ENCODE data around the gene KLHL11.
A peak's percentile ranks its signal among the peaks of the same experiment; 100 is the strongest.
"Not testable (repeated sequence)": the region's sequence is repeated elsewhere in the genome, so short reads cannot be mapped to it uniquely, and the experiment has no call there.

Gene KLHL11

GRCh38 chr17:41896726-41897125 lies 31.5 kb upstream of the KLHL11 start:
- Mint-ChIP-seq H3K36me3 (peaks cover 6% of the 10 kb centered on the region), H3K27ac (no peak overlapping the region), H3K27me3 (no peaks in the 10 kb centered on the region), H3K4me3 (no peak overlapping the region), H3K4me1 (ENCODE audit: low read depth) (no peaks in the 10 kb centered on the region), H3K9me3 (ENCODE audit: low read depth) (no peaks in the 10 kb centered on the region)

GRCh38 chr17:41895617-41896016 lies 30.4 kb upstream of the KLHL11 start:
- H3K4me3 Mint-ChIP-seq: no peak overlapping the region
- no peaks in the 10 kb centered on the region for H3K9me3 Mint-ChIP-seq (ENCODE audit: low read depth)
- peaks cover 6% of the 10 kb centered on the region for H3K36me3 Mint-ChIP-seq
- no peaks in the 10 kb centered on the region for H3K27me3 Mint-ChIP-seq
- H3K4me1 Mint-ChIP-seq (ENCODE audit: low read depth): no peaks in the 10 kb centered on the region
- no peak overlapping the region for H3K27ac Mint-ChIP-seq

GRCh38 chr17:41894791-41895331 lies 29.6 kb upstream of the KLHL11 start:
- Mint-ChIP-seq H3K9me3 (ENCODE audit: low read depth) (no peaks in the 10 kb centered on the region), H3K36me3 (peaks cover 6% of the 10 kb centered on the region), H3K27ac (no peak overlapping the region), H3K27me3 (no peaks in the 10 kb centered on the region), H3K4me1 (ENCODE audit: low read depth) (no peaks in the 10 kb centered on the region), H3K4me3 (no peak overlapping the region)

DNA sequence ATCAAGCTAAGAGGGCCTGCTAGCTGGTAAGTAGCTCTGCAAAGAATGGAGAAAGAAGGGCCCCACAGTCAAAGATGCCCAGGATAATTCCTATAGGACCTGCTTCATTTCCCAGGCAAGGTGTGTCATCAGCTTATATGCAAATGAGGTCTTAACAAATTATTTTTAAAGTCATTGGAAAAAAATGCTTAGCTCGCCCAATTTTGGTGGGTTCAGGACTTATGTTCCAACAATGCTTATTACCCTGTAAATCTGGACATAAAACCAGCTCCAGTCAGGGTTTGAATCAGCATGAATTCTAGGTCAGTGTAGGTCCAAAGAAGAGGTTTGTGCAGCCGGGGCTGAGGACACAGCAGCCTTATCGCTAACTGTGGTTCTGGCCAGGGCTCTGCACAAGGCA lies 28.2 kb upstream of the KLHL11 start:
- Mint-ChIP-seq H3K36me3 (peaks cover 6% of the 10 kb centered on the region), H3K4me1 (ENCODE audit: low read depth) (no peaks in the 10 kb centered on the region), H3K4me3 (no peak overlapping the region), H3K9me3 (ENCODE audit: low read depth) (no peaks in the 10 kb centered on the region), H3K27me3 (no peaks in the 10 kb centered on the region), H3K27ac (no peak overlapping the region)

GRCh38 chr17:41892021-41892376 lies 26.8 kb upstream of the KLHL11 start:
- peaks cover 4% of the 10 kb centered on the region for H3K36me3 Mint-ChIP-seq
- no peaks in the 10 kb centered on the region for H3K27me3 Mint-ChIP-seq
- no peaks in the 10 kb centered on the region for H3K4me1 Mint-ChIP-seq (ENCODE audit: low read depth)
- H3K9me3 Mint-ChIP-seq (ENCODE audit: low read depth): no peaks in the 10 kb centered on the region
- H3K27ac Mint-ChIP-seq: peak overlapping the region; percentile 28
- no peak overlapping the region for H3K4me3 Mint-ChIP-seq

DNA sequence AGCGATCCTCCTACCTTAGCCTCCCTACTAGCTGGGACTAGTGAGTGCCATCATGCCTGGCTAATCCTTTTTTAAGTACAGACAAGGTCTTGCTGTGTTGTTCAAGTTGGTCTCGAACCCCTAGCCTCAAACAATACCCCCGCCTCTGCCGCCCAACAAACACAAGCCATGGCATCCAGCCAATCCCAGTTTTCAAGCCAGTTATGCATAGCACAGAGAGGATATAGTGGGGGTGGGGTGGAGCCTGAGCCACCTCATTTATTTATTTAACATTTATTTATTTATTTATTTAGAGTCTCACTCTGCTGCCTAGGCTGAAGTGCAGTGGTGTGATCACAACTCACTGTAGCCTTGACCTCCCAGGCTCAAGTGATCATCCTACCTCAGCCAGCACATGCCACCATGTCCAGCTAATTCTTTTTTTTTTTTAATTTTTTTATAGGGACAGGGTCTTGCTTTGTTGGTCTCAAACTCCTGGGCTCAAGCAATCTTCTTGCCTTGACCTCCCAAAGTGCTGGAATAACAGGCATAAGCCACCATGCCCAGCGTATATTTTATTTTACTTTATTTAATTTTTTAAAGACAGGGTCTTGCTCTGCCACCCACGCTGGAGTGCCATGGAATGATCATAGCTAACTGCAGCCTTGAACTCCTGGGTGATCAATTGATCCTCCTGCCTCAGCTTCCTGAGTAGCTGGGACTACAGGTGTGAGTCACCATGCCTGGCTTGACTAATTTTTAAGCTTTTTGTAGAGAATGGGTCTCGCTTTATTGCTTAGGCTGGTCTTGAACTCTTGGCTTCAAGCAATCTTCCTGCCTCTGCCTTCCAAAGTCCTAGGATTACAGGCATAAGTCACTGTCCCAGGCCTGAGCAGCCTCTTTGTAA lies 26.2 kb upstream of the KLHL11 start:
- H3K9me3 Mint-ChIP-seq (ENCODE audit: low read depth): no peaks in the 10 kb centered on the region
- H3K4me3 Mint-ChIP-seq: no peak overlapping the region
- H3K27me3 Mint-ChIP-seq: no peaks in the 10 kb centered on the region
- H3K27ac Mint-ChIP-seq: peak overlapping the region; percentile 28
- H3K36me3 Mint-ChIP-seq: peaks cover 4% of the 10 kb centered on the region
- no peaks in the 10 kb centered on the region for H3K4me1 Mint-ChIP-seq (ENCODE audit: low read depth)

DNA sequence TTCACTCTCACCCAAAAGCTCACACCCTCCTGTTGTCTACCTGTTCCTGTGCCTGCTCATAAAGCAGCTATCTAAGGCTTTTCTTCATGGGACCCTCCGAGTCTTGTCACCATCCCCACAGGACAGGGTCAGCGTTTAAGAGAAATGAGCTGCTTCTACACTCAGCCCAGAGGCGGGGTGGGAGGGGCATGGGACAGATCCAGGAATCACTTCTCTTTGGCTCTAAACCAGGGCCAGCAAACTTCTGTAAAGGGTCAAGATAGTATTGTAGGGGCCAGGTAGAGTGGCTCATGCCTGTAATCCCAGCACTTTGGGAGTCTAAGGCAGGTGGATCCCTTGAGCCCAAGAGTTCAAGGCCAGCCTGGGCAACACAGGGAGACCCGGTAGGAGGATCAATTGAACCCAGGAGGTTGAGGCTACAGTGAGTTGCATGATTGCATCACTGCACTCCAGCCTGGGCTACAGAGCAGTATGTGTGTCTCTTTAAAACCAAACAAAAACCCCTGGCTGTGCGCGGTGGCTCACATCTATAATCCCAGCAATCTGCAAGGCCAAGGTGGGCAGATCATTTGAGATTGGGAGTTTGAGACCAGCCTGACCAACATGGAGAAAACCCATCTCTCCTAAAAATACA lies 23.2 kb upstream of the KLHL11 start:
- Mint-ChIP-seq H3K4me1 (ENCODE audit: low read depth) (no peaks in the 10 kb centered on the region), H3K36me3 (peaks cover 2% of the 10 kb centered on the region), H3K27me3 (no peaks in the 10 kb centered on the region), H3K9me3 (ENCODE audit: low read depth) (no peaks in the 10 kb centered on the region), H3K4me3 (no peak overlapping the region), H3K27ac (no peak overlapping the region)

- Mint-ChIP-seq H3K27ac (no peak overlapping the region), H3K36me3 (peaks cover 3% of the 10 kb centered on the region), H3K4me3 (no peak overlapping the region), H3K9me3 (ENCODE audit: low read depth) (no peaks in the 10 kb centered on the region), H3K4me1 (ENCODE audit: low read depth) (no peaks in the 10 kb centered on the region), H3K27me3 (no peaks in the 10 kb centered on the region)
These were observed 20.5 kb upstream of the KLHL11 start for GRCh38 chr17:41885733-41886132.

DNA sequence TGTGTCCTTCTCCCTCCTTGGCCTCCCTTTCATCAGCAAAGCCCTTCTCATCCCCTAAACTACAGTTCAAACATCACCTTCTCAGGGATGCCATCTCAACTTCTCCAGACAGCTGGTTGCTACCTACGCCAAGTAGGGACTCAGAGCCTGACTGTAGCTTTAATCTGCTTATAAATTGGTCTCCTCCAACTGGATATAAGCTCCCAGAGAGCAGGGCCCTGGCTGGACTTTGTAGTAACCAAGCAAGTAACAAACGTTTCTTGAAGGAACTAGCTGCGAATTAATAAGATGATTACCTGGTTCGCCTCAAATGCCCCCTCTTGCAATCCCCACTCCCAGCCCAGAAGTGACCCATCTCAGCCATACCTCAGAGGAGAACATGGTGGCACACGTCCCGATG lies 17.5 kb upstream of the KLHL11 start:
- no peaks in the 10 kb centered on the region for H3K4me1 Mint-ChIP-seq (ENCODE audit: low read depth)
- H3K9me3 Mint-ChIP-seq (ENCODE audit: low read depth): no peaks in the 10 kb centered on the region
- no peaks in the 10 kb centered on the region for H3K27me3 Mint-ChIP-seq
- no peak overlapping the region for H3K4me3 Mint-ChIP-seq
- no peak overlapping the region for H3K27ac Mint-ChIP-seq
- peaks cover 12% of the 10 kb centered on the region for H3K36me3 Mint-ChIP-seq

GRCh38 chr17:41880130-41880529 lies 14.9 kb upstream of the KLHL11 start:
- H3K36me3 Mint-ChIP-seq: peaks cover 12% of the 10 kb centered on the region
- H3K4me3 Mint-ChIP-seq: no peak overlapping the region
- no peaks in the 10 kb centered on the region for H3K9me3 Mint-ChIP-seq (ENCODE audit: low read depth)
- no peaks in the 10 kb centered on the region for H3K4me1 Mint-ChIP-seq (ENCODE audit: low read depth)
- H3K27ac Mint-ChIP-seq: peak overlapping the region; percentile 11
- no peaks in the 10 kb centered on the region for H3K27me3 Mint-ChIP-seq

GRCh38 chr17:41874293-41874670 lies 9.1 kb upstream of the KLHL11 start:
- not testable (repeated sequence) for H3K4me1 Mint-ChIP-seq (ENCODE audit: low read depth); H3K9me3 Mint-ChIP-seq (ENCODE audit: low read depth); H3K4me3 Mint-ChIP-seq

DNA sequence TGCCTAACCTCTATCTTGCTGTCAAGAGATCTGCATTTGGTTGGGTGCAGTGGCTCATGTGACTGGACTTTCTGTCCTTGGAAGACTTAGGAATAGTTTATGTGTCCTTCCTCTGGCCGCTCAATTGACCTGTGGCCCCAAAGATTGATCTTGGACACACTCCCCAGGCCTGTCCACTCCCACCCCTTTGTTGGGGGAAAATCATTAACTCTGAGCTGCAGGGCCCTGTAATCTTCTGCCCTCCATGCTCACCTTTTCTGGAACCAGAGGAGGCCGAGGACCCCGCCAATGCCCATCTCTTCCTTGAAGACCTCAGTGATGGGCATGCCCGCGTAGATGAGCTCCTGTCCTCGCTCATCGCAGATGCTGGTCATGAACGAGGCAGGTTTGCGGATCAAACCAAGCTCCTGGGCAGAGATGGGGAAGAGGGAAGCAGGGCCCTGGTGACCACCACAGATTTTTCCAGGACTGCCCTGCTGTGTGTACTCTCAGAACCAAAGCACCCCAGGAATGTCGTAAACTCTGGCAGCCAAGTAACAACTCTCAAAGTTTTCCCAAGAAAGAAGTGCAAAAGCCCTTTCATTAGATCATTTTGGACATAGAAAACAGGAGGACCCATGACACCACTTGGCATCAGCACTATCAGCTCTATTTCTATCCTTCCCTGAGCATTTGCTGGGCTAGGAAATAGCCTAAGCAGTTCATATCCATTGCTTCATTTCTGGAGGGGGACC lies 8.5 kb upstream of the KLHL11 start:
- no peak overlapping the region for H3K4me3 Mint-ChIP-seq
- peak overlapping the region; percentile 34 for H3K27ac Mint-ChIP-seq
- no peaks in the 10 kb centered on the region for H3K27me3 Mint-ChIP-seq
- H3K4me1 Mint-ChIP-seq (ENCODE audit: low read depth): peaks cover 6% of the 10 kb centered on the region
- no peaks in the 10 kb centered on the region for H3K9me3 Mint-ChIP-seq (ENCODE audit: low read depth)
- H3K36me3 Mint-ChIP-seq: peaks cover 11% of the 10 kb centered on the region

More at GRCh38 chr17:41874293-41874670, 9.1 kb upstream of the KLHL11 start:
- not testable (repeated sequence) for H3K27me3 Mint-ChIP-seq, H3K27ac Mint-ChIP-seq, H3K36me3 Mint-ChIP-seq

DNA sequence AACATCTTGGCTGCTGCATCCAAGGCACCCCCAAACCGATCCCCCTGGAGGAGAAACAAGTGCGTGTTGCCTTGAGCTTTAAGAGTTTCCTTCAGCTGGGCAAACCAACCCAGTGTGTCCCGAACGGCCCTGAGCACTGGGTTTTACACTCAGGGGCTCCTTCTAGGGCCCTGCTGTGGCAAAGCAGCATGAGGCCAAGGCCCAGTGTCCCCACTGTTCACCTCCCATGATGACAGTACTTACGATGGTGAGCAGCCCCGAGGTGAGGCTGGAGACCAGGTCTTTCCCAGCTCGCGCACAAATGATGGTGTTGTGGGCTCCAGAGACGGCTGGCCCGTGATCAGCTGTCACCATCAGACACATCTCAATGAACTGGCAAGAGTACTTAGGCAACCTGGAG lies 6.6 kb upstream of the KLHL11 start:
- Mint-ChIP-seq H3K4me1 (ENCODE audit: low read depth) (peaks cover 18% of the 10 kb centered on the region), H3K4me3 (no peak overlapping the region), H3K27me3 (no peaks in the 10 kb centered on the region), H3K36me3 (peaks cover 8% of the 10 kb centered on the region), H3K27ac (peak overlapping the region; percentile 16), H3K9me3 (ENCODE audit: low read depth) (no peaks in the 10 kb centered on the region)

DNA sequence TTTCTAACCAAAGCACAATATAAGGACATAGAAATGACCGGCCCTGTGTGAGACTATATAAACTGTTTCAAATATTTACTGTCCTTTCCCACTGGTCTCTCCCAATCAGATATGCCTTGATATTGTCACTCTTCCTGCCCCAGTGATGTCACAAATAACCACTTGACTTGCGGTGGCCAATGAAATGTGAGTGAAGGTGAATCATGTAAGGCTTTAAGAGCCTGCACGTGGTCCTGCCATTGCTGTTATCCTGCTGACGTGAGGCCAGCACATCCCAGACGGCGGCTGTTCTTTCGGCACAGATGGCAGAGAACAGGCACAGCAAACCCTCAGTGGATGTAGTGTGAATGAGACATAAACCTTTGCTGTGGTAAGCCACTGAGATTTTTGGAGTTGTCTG lies 5.4 kb upstream of the KLHL11 start:
- peaks cover 19% of the 10 kb centered on the region for H3K4me1 Mint-ChIP-seq (ENCODE audit: low read depth)
- no peaks in the 10 kb centered on the region for H3K27me3 Mint-ChIP-seq
- no peaks in the 10 kb centered on the region for H3K9me3 Mint-ChIP-seq (ENCODE audit: low read depth)
- H3K36me3 Mint-ChIP-seq: peaks cover 8% of the 10 kb centered on the region
- no peak overlapping the region for H3K4me3 Mint-ChIP-seq
- no peak overlapping the region for H3K27ac Mint-ChIP-seq

DNA sequence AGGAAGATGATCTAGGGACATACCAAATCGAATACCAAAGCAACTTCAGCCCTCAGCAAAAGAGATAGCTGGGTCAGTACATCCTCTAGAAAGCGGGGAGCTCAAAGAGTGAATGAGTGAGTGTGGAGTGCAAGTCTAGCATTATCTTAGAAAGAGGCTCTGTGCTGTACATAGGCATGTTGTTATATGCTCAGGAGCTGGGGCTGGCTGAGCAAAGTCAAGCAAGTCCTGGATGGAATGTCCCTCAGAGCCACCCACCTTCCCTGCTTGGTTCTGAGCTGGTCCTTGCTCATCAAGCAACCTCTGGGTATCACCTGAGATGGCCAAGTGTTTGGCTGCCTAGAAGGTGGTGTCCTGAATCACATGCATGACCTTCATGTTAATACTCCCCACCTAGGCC lies 4.9 kb upstream of the KLHL11 start:
- H3K4me1 Mint-ChIP-seq (ENCODE audit: low read depth): peaks cover 21% of the 10 kb centered on the region
- H3K9me3 Mint-ChIP-seq (ENCODE audit: low read depth): no peaks in the 10 kb centered on the region
- H3K27me3 Mint-ChIP-seq: no peaks in the 10 kb centered on the region
- peaks cover 8% of the 10 kb centered on the region for H3K36me3 Mint-ChIP-seq
- no peak overlapping the region for H3K4me3 Mint-ChIP-seq
- H3K27ac Mint-ChIP-seq: peak overlapping the region; percentile 77

Data from activated naive CD8-positive, alpha-beta T cell (primary cell).